CD14-positive monocyte (primary cell): ENCODE results near the gene CNNM1. TPM values are rescaled to one million over a fixed set of nuclear protein-coding genes. Genes with fewer than 3 reads are reported as not detected.

Experiments
- DNase-seq, 3 donors: peaks; one replicate each; pipeline ENCODE4 v3.0.0-alpha.2; 2011 to 2022
- H2AFZ ChIP-seq: 2 replicates; pipeline ENCODE4 v1.6.0; 2012; ENCODE audit warnings: mild to moderate bottlenecking, low read depth, low read length, inconsistent platforms; ENCODE audit not compliant: insufficient read depth, poor library complexity, severe bottlenecking
- H3K27ac ChIP-seq, 2 donors: 1 replicate in 1 of 2; 2 replicates in 1 of 2; pipeline ENCODE4 v1.5.1; 2012 to 2013; ENCODE audit warnings: low read length in 2 of 2, control low read depth in 1 of 2, inconsistent platforms in 1 of 2, low read depth in 1 of 2, mild to moderate bottlenecking in 1 of 2
- H3K27me3 ChIP-seq, 2 donors: one replicate each; pipeline versions ENCODE4 v1.6.0 to v1.6.1; 2011 to 2013; ENCODE audit warnings: low read length in 2 of 2; ENCODE audit not compliant: control insufficient read depth in 2 of 2, insufficient read depth in 2 of 2
- H3K36me3 ChIP-seq, 2 donors: replicated peaks in 1 of 2; 1 replicate in 1 of 2; 2 replicates in 1 of 2; pipeline versions ENCODE4 v1.5.1 to v1.6.1; 2012 to 2013; ENCODE audit warnings: low read length in 2 of 2, control low read depth in 1 of 2, inconsistent platforms in 1 of 2, mild to moderate bottlenecking in 1 of 2; ENCODE audit not compliant: insufficient read depth in 2 of 2, control insufficient read depth in 1 of 2
- H3K4me1 ChIP-seq, 2 donors: 1 replicate in 1 of 2; 2 replicates in 1 of 2; pipeline versions ENCODE4 v1.5.1 to v1.6.1; 2012 to 2013; ENCODE audit warnings: low read length in 2 of 2, control low read depth in 1 of 2, inconsistent platforms in 1 of 2, mild to moderate bottlenecking in 1 of 2, moderate library complexity in 1 of 2; ENCODE audit not compliant: insufficient read depth in 2 of 2, control insufficient read depth in 1 of 2
- H3K4me2 ChIP-seq: replicated peaks from 2 replicates; pipeline ENCODE3; 2012; ENCODE audit warnings: low read length, moderate library complexity, mild to moderate bottlenecking; ENCODE audit not compliant: poor library complexity, severe bottlenecking; ENCODE audit errors: extremely low read depth
- H3K4me3 ChIP-seq, 3 experiments: fragments of 200-600 bp in 1 of 3; sonication (generic) in 1 of 3; replicated peaks in 1 of 3; 1 replicate in 2 of 3; 2 replicates in 1 of 3; pipeline ENCODE4 v1.5.1; 2011 to 2013; ENCODE audit warnings: low read length in 3 of 3, mild to moderate bottlenecking in 3 of 3, control low read depth in 2 of 3, low read depth in 2 of 3, inconsistent platforms in 1 of 3, moderate library complexity in 1 of 3
- H3K79me2 ChIP-seq: 2 replicates; pipeline ENCODE4 v1.6.0; 2012; ENCODE audit warnings: mild to moderate bottlenecking, control low read depth, inconsistent platforms, low read length, moderate library complexity; ENCODE audit not compliant: insufficient read depth
- H3K9ac ChIP-seq: 2 replicates; pipeline ENCODE4 v1.6.0; 2017; ENCODE audit warnings: low read length, mild to moderate bottlenecking; ENCODE audit not compliant: insufficient read depth, poor library complexity, severe bottlenecking
- H3K9me3 ChIP-seq, 2 donors: replicated peaks in 1 of 2; 1 replicate in 1 of 2; 2 replicates in 1 of 2; pipeline versions ENCODE4 v1.5.1 to v1.6.1; 2012 to 2013; ENCODE audit warnings: low read length in 2 of 2, control low read depth in 1 of 2; ENCODE audit not compliant: control insufficient read depth in 1 of 2, insufficient read depth in 1 of 2
- H4K20me1 ChIP-seq: 2 replicates; pipeline ENCODE4 v1.6.0; 2012; ENCODE audit warnings: mild to moderate bottlenecking, low read length, control low read depth, moderate library complexity; ENCODE audit not compliant: insufficient read depth
- H3K27ac Mint-ChIP-seq, 7 donors: one replicate each; pipeline ENCODE4 v1.8.0; 2020; ENCODE audit warnings: mild to moderate bottlenecking in 7 of 7, mixed read lengths in 7 of 7, moderate library complexity in 6 of 7, inconsistent platforms in 2 of 7
- H3K27me3 Mint-ChIP-seq, 3 donors: one replicate each; pipeline ENCODE4 v1.8.0; 2021 to 2022; ENCODE audit warnings: low read depth in 3 of 3, mild to moderate bottlenecking in 3 of 3, mixed read lengths in 3 of 3, moderate library complexity in 3 of 3, inconsistent platforms in 1 of 3
- H3K36me3 Mint-ChIP-seq, 2 donors: one replicate each; pipeline ENCODE4 v1.8.0; 2020; ENCODE audit warnings: mixed read lengths in 2 of 2, inconsistent platforms in 1 of 2, mild to moderate bottlenecking in 1 of 2
- H3K4me1 Mint-ChIP-seq: one replicate; pipeline ENCODE4 v1.8.0; 2020; ENCODE audit warnings: mild to moderate bottlenecking, mixed read lengths
- H3K4me3 Mint-ChIP-seq, 2 donors: one replicate each; pipeline ENCODE4 v1.8.0; 2020; ENCODE audit warnings: mild to moderate bottlenecking in 2 of 2, mixed read lengths in 2 of 2, moderate library complexity in 1 of 2
- H3K9me3 Mint-ChIP-seq, 7 donors: one replicate each; pipeline ENCODE4 v1.8.0; 2020 to 2022; ENCODE audit warnings: mixed read lengths in 7 of 7, mild to moderate bottlenecking in 6 of 7, moderate library complexity in 6 of 7, inconsistent platforms in 2 of 7
- CTCF ChIP-seq: fragments of 200-600 bp; IDR thresholded peaks from one replicate; pipeline ENCODE4 v1.8.0; 2022; ENCODE audit warnings: antibody characterized with exemption, mild to moderate bottlenecking
- WGBS: methylation state at CpG from one replicate; pipeline ENCODE4 v1.1.5; 2013; ENCODE audit warnings: missing lambda C conversion rate; ENCODE audit not compliant: insufficient coverage; 5-methylcytosine and 5-hydroxymethylcytosine counted together
- intact Hi-C, 2 donors: fragments of 100-400 bp; cut with micrococcal nuclease; formaldehyde crosslinking; loops; one replicate each; pipeline versions ENCODE4 v1.15.0 to v1.15.1; 2023
- polyA plus RNA-seq, 3 donors: library from polyadenylated mRNA; depleted of rRNA in 1 of 3; unstranded in 2 of 3; stranded (reverse) in 1 of 3; fragments of 300-500 nt in 2 of 3; fragments of >200 nt in 1 of 3; fragmentation: Illumina TruSeq in 2 of 3; gene quantifications; 1 replicate in 2 of 3; 2 replicates in 1 of 3; pipeline ENCODE4 v1.2.3, GENCODE V29; 2012 to 2021

Gene CNNM1
- polyA plus RNA-seq, 3 donors: not detected

GRCh38 chr10:99329554-99330346, 594 bp downstream of the CNNM1 start:
- H3K9me3 Mint-ChIP-seq: peaks cover 2 to 20% (median 7%) of the 10 kb centered on the region in 7 donors
- intact Hi-C loops: no loop called here
- H3K9me3 ChIP-seq: peaks cover 0 to 11% of the 10 kb centered on the region in 2 donors
- peak overlapping the region in 1 of 2 donors; percentile 78 for H3K4me3 Mint-ChIP-seq
- H3K4me1 Mint-ChIP-seq: peaks cover 3% of the 10 kb centered on the region
- under 1% methylated on average over 94 of the region's 94 CpGs for WGBS
- H3K79me2 ChIP-seq: no peaks in the 10 kb centered on the region
- H3K4me3 ChIP-seq: peak overlapping the region in 1 of 3 experiments; percentile 38
- H3K36me3 ChIP-seq: no peaks in the 10 kb centered on the region
- peaks cover 37 to 48% of the 10 kb centered on the region in 2 donors for H3K27me3 ChIP-seq
- H3K4me2 ChIP-seq: peak overlapping the region; percentile 47
- no peak overlapping the region for H3K27ac Mint-ChIP-seq
- H3K27ac ChIP-seq: no peak overlapping the region
- H2AFZ ChIP-seq: no peak overlapping the region
- no peaks in the 10 kb centered on the region for H3K36me3 Mint-ChIP-seq
- no peak for TF ChIP-seq CTCF
- H4K20me1 ChIP-seq: no peaks in the 10 kb centered on the region
- H3K9ac ChIP-seq: no peak overlapping the region
- H3K4me1 ChIP-seq: peaks cover 3 to 17% of the 10 kb centered on the region in 2 donors
- no peak for DNase-seq
- H3K27me3 Mint-ChIP-seq: peaks cover 39 to 54% (median 41%) of the 10 kb centered on the region in 3 donors

DNA sequence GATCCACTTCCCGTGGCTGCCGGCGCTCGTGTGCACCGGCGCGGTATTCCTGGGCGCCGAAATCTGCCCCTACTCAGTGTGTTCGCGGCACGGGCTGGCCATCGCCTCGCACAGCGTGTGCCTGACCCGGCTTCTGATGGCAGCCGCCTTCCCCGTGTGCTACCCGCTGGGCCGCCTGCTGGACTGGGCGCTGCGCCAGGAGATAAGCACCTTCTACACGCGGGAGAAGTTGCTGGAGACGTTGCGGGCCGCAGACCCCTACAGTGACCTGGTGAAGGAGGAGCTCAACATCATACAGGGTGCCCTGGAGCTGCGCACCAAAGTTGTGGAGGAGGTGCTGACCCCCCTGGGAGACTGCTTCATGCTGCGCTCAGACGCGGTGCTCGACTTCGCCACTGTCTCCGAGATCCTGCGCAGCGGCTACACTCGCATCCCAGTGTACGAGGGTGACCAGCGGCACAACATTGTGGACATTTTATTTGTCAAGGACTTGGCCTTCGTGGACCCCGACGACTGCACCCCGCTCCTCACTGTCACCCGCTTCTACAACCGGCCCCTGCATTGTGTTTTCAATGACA, 1.3 kb downstream of the CNNM1 start:
- peak overlapping the region in 1 of 2 donors; percentile 68 for H3K4me3 Mint-ChIP-seq
- H3K4me3 ChIP-seq: peak overlapping the region in 1 of 3 experiments; percentile 38
- H3K27me3 Mint-ChIP-seq: peaks cover 39 to 53% (median 41%) of the 10 kb centered on the region in 3 donors

More for the DNA sequence above, 1.3 kb downstream of the CNNM1 start:
- intact Hi-C loops: no loop called here
- Histone ChIP-seq H3K9me3 (peaks cover 0 to 11% of the 10 kb centered on the region in 2 donors), H3K27me3 (peaks cover 34 to 48% of the 10 kb centered on the region in 2 donors), H3K79me2 (no peaks in the 10 kb centered on the region), H3K36me3 (no peaks in the 10 kb centered on the region), H3K9ac (no peak overlapping the region), H2AFZ (no peak overlapping the region), H3K4me2 (peak overlapping the region; percentile 47), H3K27ac (no peak overlapping the region), H4K20me1 (no peaks in the 10 kb centered on the region), H3K4me1 (peaks cover 3 to 17% of the 10 kb centered on the region in 2 donors)
- no peak for TF ChIP-seq CTCF
- Mint-ChIP-seq H3K36me3 (no peaks in the 10 kb centered on the region), H3K27ac (no peak overlapping the region), H3K4me1 (peaks cover 3% of the 10 kb centered on the region), H3K9me3 (peaks cover 2 to 20% (median 7%) of the 10 kb centered on the region in 7 donors)
- WGBS: 37% methylated on average over 40 of the region's 45 CpGs
- DNase-seq: no peak
